Measurements from ENCODE around the gene TMEM156.

DNA sequence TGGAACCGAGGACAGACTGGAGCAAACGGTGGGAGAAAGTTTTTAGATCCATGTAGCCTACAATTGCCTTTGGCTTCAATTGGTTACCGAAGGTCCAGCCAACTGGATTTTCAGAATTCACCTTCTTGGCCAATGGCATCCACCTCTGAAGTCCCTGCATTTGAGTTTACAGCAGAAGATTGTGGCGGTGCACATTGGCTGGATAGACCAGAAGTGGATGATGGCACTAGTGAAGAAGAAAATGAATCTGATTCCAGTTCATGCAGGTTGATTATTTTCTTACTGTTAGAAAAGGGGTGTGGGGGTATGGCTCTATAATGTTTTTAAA is 30.5 kb upstream of the TMEM156 start:
- TF ChIP-seq CTCF (IDR thresholded peaks at IDR 0.05 in 2 of 3, conservative IDR thresholded peaks at IDR 0.05 in 1 of 3; ENCODE audit: control insufficient read depth in 2 of 3, extremely low read depth in 1 of 3, insufficient read depth in 1 of 3, low read depth in 3 of 3, low read length in 3 of 3) (no peak), POLR2AphosphoS5 (IDR thresholded peaks at IDR 0.05; ENCODE audit: low read length) (no peak)

Data from GM12878 (cell line).